Choroid plexus epithelial cell (primary cell): ENCODE results near the gene ARSB.
A peak's percentile ranks its signal among the peaks of the same experiment; 100 is the strongest.

Experiments used
- DNase-seq: peaks from one replicate; pipeline ENCODE4 v3.0.0-alpha.2; 2010; ENCODE audit warnings: low read depth
- H3K4me3 ChIP-seq: 2 replicates; pipeline ENCODE4 v1.5.1; 2011; ENCODE audit warnings: low read depth, mild to moderate bottlenecking, control low read depth, low read length, moderate library complexity
- TF ChIP-seq, protein P1 (sequence below): conservative IDR thresholded peaks from 2 replicates; pipeline ENCODE4 v1.5.1; 2011; ENCODE audit warnings: low read depth, mild to moderate bottlenecking, control low read depth, inconsistent platforms, low read length, moderate library complexity

Gene ARSB

DNA sequence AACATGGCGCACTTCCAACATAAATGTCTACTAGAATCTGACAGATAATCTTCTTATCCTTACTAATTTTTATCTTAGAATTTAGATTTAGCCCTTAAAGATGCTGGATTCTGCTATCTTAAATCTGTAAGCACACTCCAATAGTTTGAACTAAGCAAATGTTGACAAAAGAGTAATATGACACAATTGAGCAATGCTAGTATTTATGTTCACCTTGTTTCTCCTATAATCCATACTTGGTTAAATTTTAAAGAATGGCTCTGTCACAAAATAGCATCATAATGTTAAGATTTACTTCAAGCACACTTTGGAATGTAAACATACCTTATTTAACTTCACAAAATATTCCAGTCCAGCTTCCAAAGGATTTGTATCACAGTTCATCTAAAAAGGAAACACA, 38.8 kb upstream of the ARSB start:
- DNase-seq = no peak
- no peak overlapping the region for H3K4me3 ChIP-seq
- TF ChIP-seq, protein P1, sequence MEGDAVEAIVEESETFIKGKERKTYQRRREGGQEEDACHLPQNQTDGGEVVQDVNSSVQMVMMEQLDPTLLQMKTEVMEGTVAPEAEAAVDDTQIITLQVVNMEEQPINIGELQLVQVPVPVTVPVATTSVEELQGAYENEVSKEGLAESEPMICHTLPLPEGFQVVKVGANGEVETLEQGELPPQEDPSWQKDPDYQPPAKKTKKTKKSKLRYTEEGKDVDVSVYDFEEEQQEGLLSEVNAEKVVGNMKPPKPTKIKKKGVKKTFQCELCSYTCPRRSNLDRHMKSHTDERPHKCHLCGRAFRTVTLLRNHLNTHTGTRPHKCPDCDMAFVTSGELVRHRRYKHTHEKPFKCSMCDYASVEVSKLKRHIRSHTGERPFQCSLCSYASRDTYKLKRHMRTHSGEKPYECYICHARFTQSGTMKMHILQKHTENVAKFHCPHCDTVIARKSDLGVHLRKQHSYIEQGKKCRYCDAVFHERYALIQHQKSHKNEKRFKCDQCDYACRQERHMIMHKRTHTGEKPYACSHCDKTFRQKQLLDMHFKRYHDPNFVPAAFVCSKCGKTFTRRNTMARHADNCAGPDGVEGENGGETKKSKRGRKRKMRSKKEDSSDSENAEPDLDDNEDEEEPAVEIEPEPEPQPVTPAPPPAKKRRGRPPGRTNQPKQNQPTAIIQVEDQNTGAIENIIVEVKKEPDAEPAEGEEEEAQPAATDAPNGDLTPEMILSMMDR = no peak

DNA sequence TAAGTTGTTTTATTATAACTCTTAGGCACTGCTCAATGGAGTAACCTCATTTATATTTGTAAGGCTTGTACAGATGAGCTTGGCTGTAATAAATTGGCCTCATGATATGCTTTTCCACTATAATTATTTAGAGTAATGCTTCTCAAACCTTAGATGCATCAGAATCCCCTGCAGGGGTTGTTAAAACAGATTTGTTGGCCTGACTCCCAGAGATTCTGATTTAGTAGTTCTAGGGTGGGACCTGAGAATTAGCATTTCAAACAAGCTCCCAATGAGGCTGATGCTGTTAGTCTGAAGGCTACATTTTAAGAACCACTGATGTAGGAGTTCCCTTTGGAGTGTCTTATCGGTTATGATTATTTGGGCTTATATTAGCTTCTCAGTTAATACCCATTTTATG, 38.2 kb upstream of the ARSB start:
- TF ChIP-seq, protein P1 = no peak
- DNase-seq = no peak
- no peak overlapping the region for H3K4me3 ChIP-seq

DNA sequence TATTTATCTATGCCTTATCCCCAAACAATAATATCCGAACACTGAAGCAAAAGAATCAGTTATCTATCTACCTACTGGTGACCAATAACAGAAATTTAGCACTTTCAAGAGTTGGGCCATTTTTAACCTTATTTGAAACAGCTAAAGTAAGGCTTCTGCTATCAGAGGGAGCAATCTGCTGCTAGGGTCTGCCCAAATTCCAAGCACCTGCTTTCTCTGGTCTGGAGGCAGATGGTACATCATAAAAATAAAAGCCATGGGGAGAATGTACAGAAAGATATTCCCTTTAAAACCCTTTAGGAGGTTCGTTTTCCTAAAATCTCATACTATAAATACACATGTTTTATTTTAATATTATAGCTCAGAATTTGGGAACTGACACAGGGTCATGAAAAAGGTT, 37.7 kb upstream of the ARSB start:
- H3K4me3 ChIP-seq = no peak overlapping the region
- no peak for DNase-seq
- TF ChIP-seq, protein P1 = no peak

DNA sequence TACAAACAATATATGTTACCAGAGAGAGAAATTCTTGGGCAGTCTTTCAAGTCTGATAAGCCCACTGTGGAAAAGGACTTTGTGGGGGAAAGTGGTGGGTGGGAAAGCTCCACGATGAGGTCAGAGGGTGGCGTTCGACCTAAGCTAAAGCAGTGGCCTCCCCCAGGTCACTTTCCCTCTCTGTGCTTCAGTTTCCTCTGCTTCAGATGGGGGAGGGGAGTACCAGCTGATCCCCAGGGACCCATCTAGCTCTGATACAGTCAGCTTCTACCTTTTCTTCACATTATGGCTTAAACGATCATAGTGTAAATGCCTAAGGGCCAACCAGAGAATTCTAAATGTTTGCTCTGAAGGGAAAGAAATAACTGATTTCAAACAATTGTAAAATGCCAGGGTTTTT, 36.6 kb upstream of the ARSB start:
- TF ChIP-seq, protein P1 = no peak
- no peak for DNase-seq

DNA sequence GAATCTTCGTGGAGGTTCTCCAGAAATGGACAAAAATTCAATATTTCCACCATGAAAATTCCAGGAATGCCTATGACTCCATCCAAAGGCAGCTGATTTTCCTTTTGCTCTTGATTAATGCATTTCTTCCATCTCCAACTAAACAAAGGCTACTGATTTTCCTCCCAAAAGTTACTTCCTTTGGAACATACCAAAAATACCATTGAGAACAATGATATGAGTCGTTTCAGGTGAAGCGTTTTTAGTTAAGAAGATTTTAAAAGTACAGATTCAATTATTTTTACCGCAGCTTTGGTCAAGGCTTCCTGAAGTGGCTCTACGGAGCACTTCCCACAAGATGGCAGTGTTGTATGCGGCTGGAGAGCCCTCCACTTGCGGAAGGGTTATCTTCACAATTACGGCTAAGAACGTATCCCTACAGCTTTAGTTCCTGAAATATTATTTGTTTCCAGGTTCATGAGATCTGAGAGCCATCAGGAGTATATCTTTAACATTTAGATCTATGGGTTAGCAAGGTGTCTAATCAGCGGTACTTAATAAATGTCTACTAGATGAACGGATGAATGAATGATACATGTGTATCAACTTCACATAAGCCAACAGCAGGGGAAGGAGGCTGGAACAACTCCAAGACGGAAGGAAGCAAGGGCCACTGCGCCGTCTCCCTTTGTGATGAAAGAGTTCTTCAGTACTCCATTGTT, 35.9 kb upstream of the ARSB start:
- H3K4me3 ChIP-seq = peak overlapping the region; percentile 27
- TF ChIP-seq, protein P1 = peak; percentile 95
- DNase-seq = peak; percentile 85

More for the DNA sequence above, 36.6 kb upstream of the ARSB start:
- H3K4me3 ChIP-seq = no peak overlapping the region

DNA sequence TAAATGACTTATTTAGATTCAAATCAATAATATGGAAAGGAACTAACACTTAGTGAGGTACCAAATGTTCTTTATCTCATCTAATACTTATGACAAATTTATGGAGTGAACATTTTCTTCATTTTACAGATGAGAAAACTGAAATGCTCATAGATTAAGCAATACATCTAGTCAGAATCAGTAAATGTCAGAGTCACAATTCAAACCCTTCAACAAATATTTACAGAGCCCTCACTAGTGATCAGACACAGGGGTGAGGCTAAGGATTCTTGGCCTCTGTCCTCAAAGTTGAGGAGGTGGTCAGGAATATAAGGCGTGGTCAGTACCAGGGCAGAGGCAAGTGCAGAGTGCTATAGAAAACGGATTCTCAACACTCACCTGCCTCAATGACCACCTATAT, 29.5 kb upstream of the ARSB start:
- DNase-seq = no peak
- H3K4me3 ChIP-seq = no peak overlapping the region
- TF ChIP-seq, protein P1 = no peak

DNA sequence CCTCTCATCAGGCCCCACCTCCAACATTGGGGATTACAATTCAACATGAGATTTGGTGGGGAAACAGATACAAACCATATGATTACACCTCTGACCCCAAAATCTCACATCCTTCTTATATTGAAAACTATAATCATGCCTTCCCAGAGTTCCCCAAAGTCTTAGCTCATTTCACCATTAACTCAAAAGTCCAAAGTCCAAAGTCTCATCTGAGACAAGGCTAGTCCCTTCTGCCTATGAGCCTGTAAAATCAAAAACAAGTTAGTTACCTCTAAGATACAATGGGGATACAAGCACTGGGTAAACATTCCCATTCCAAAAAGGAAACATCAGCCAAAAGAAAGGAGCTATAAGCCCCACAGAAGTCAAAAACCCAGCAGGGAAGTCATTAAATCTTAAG, 26.8 kb upstream of the ARSB start:
- no peak for DNase-seq
- TF ChIP-seq, protein P1 = no peak

More for the DNA sequence above, 26.8 kb upstream of the ARSB start:
- H3K4me3 ChIP-seq = no peak overlapping the region
